Midbrain (tissue), 1 donor: ENCODE results near the gene MRPL42.

Experiments used
- DNase-seq: peaks from one replicate; lab custom pipeline; 2025; lab: John Stamatoyannopoulos, UW

Gene MRPL42

GRCh38 chr12:93500201-93500600, 32.9 kb downstream of the MRPL42 start:
- no peak for DNase-seq

- no peak for DNase-seq
Measured at GRCh38 chr12:93500667-93501066, 33.4 kb downstream of the MRPL42 start.

- peak; percentile 42 for DNase-seq
Measured at GRCh38 chr12:93502802-93503623, 35.7 kb downstream of the MRPL42 start.

DNA sequence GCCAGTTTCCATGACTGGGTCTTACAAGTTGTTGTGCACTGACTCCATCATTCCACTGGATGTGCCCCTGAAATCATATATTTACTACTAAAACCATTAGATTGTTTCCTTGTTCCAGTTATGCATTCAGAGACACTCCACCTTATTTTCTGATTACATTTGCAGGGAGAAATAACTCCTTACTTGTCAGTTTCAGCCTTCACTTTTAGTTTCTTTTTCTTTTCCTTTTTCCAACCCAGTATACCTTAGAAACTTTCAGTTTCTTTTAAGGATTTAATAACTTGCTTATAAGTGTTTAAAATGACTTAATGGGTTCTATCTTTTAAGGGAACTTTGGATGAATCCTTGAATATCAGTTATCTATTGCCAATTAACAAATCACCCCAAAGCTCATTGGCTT, 39.9 kb downstream of the MRPL42 start:
- no peak for DNase-seq

DNA sequence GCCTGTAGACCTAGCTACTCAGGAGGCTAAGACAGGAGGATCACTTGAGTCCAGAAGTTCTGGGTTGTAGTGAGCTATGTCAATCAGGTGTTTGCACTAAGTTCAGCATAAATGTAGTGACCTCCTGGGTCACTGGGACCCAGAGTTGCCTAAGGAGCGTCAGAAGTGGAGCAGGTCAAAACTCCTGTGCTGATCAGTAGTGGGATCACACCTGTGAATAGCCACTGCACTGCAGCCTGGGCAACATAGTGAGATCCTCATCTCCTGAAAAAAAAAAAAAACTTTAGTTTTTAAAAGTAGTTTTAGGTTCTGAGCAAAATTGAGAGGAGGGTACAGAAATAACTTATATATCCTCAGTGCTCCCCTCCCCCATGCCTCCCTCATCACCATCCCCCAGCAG, 42.2 kb downstream of the MRPL42 start:
- no peak for DNase-seq

GRCh38 chr12:93514853-93515252, 47.5 kb downstream of the MRPL42 start:
- no peak for DNase-seq

DNA sequence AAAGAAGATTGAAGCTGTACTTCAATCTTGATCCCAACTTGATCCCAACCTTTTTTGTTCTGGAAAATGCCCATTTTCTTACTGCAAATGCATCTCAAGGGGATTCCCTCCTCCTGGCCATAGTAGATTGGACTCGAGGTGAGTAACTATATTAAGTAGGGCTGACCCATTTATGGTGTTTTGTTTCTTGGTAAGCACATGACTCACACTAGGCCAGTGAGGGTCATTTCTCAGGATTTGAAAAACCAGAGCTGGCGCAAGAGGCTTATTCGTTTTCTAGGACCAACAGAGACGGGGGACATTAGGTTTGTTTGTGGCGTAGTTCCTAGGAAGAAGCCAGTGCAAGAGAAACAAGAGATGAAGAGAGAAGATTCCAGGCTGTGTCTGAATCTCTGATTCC, 51.4 kb downstream of the MRPL42 start:
- no peak for DNase-seq

DNA sequence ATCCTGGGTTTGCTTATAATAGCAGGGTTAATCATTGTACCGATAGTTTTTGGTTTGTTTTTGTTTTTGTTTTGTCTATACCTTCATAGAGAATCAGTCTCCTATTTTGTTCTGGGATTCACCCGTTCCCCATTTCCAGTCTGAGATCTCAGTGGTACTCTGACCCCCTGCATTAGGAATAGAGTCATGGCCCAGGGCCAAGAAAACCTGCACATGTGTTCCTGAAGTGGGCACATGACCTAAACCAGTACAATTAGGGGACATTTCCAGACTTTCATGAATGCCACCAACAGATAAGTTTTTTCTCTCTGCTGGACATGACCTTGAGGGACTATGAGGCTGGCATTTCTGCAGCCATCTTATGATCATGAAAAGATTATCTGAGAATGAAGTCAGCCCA, 52.5 kb downstream of the MRPL42 start:
- DNase-seq, result no peak

DNA sequence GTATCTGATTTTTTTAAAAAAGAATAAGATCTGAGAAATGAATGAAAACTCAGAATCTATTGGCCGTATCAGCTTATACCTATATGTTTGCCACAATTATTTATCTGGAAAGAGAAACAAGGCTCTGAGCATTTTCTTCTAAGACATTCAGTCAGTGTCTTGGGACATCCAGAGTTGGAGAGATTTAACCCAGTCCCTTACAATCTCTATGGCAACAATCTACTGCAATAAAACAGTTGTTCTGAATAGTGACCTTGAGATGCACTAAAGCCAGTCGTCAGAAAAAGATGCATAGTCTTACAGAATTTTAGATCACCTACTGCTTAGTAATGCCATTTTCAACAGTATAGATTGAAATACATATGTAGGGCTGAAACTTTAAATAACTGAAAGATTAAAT, 53.1 kb downstream of the MRPL42 start:
- no peak for DNase-seq

GRCh38 chr12:93521225-93522080, 54.1 kb downstream of the MRPL42 start:
- DNase-seq, result no peak

DNA sequence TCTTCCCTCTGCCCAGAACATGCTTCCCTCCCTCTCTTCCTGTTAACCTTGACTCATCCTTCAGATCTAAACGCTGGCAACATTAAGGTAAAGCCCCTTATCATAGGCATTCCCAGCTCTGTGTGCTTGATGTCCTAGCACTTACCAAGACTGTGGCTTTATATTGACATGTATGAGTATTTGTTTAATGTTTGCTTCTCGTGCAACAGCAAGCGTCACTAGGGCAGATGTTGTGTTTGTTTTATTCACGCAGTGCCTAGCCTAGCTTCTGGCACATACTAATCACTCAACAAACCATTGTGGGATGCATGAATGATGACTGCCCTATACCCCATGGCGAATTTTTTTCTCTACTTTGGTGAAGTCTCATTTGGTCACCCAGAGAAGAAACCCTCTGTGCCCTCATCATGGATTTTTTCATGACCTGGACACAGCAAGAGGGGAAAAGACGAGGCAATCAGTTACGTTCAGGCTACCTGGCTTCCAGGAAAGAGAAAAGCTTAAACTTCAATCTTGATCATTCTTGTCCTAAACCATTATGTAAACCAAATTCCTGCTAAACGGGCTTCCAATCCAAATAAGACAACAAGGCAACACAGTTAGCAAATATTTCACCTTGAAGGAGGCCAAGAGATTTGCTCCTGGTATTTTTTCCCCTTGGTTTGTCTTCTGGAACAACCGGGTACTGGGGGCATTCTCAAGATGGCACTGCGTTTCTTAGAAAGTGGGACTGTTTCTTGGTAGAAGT, 57.2 kb downstream of the MRPL42 start:
- no peak for DNase-seq

GRCh38 chr12:93526786-93527428, 59.6 kb downstream of the MRPL42 start:
- DNase-seq, result no peak

DNA sequence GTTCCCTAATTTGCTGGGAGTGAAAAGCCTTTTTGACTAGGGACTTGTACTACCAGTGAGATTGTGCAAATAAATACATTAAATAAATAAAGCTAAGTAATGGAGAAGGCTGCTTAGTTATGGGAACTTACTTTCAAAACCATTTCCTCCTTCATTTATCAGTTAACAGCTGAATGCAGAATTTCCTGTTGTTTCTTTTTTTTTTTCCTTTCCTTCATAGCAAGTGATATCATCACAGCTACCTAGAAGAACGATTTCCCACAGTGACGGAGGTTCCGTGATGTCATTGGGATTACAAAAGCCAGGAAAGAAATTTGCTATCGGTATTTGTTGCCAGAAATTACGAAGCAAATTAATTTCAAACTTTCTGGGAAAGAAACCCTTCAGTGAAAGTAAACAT, 63.0 kb downstream of the MRPL42 start:
- no peak for DNase-seq

DNA sequence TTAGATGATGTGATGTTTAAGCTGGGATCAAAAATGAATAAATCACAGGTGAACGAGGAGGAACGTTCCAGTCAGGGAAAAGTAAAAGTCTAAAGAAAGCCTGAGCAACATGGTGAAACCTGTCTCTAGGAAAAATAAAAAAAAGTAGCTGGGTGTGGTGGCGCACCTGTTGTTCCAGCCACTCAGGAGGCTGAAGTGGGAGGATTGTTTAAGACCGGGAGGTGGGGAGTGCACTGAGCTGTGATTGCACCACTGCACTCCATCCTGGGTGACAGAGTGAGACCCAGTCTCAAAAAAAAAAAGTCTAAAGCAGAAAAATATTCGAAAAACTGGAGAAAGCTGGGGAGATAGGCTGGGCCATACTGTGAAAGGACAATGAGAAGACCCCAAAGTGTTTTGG, 66.0 kb downstream of the MRPL42 start:
- DNase-seq, result no peak

GRCh38 chr12:93536111-93536765, 68.9 kb downstream of the MRPL42 start:
- no peak for DNase-seq

DNA sequence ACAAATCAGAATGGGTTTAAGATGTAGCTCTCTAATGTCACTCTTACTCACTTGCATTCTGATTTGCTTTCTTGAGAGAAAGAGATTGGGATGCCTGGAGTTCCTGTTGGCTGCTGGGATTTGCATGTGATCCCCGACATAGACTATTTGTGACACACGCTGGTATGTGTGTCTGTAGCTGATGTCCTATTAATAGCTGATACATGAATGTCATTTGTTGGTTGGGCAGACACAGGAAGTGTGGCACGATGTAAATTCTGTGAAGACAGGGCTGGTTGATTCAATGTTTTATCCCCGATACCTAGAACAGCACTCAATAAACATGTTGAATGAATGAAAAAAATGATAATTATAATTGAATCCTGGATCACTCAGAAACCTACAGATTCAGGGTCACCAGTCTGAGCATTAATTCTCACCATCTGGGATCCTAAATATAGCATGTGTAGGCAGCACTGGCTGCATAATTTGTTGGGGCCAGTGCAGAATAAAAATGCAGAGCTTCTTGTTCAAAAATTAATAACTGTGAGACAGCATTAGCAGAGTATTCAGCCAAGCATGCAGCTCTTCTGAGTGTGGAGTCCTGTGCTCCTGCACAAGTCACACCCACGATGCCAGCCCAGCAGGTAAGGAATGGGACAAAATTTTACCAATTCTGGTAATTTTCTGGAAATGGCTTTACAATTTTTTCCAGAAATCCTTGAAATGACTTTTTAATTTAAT, 69.6 kb downstream of the MRPL42 start:
- no peak for DNase-seq

DNA sequence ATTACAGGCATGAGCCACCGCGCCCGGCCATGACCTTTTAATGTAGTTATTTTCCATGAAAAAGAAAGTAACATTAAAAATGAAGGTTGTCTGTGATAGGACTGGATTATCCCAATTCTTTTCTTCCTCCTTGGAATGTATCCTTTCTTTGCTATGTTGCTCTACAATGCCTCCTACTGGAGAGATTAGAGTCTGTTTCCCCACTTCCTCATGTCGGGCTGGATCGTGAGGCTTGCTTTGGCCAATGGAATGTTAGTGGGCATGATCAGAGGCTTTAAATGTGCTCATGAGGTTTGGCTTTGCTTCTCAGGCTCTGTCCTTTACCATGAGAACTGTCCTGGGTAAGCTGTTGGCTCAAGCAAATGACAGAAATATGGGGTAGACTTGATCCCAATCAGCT, 70.5 kb downstream of the MRPL42 start:
- no peak for DNase-seq

- DNase-seq, result no peak
Measured at GRCh38 chr12:93539821-93540220, 72.5 kb downstream of the MRPL42 start.

DNA sequence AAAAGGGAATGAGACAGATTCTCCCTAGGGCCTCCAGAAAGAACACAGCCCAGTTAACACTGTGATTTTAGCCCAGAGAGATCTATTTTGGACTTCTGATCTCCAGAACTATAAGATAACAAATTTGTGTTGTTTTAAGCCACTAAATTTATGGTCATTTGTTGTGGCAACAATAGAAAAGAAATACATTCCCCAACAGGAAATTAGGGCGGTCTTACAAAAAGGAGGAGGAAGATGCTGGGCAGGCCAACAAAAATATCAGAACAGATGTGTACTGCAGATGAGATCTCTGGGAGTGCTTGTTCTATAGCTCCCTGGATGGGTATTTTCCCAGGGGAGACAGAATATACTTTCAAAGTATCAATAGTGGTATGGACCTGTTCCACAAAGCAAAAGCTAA, 73.2 kb downstream of the MRPL42 start:
- no peak for DNase-seq

GRCh38 chr12:93541578-93542225, 74.4 kb downstream of the MRPL42 start:
- DNase-seq, result no peak
